ENCODE results near the gene CCR1. TPM values are rescaled to one million over a fixed set of nuclear protein-coding genes. Genes with fewer than 3 reads are reported as not detected.

The CCR1 gene
- total RNA-seq, 1 donor from 2014 or later, result not detected

- no peak for FAIRE-seq
Measured at GRCh38 chr3:46218196-46218709, 10.1 kb upstream of the CCR1 start.

DNA sequence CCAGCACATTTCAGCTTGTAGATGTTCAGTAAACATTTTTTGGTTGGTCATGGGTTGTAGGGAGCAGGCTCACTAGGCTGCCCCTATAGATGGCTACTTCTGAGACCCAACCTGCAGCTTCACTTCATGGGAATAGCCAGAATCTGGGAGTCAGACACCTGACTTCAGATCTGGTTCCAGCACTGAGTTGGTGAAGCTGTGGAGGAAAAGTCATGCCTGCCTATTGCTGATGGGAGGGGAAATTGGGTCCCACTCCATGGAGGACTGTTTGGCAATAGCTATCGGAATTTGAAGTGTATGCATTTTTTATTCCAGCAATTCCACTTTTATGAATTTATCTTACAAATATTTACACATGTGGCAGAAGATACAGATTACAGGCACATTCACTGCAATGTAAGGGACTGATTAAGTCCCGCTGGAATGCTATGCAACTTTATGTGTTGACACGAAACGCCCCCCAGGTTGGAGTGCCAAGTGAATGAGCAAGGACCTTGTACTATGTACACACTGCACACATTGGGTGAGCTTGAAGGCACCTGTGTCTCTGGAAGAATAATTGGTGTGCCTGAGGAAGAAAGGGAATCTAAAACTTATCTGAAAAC lies 7.8 kb upstream of the CCR1 start:
- DNase-seq (ENCODE audit: low read depth) (peak; percentile 71), FAIRE-seq (no peak)
- TF ChIP-seq, protein P1, sequence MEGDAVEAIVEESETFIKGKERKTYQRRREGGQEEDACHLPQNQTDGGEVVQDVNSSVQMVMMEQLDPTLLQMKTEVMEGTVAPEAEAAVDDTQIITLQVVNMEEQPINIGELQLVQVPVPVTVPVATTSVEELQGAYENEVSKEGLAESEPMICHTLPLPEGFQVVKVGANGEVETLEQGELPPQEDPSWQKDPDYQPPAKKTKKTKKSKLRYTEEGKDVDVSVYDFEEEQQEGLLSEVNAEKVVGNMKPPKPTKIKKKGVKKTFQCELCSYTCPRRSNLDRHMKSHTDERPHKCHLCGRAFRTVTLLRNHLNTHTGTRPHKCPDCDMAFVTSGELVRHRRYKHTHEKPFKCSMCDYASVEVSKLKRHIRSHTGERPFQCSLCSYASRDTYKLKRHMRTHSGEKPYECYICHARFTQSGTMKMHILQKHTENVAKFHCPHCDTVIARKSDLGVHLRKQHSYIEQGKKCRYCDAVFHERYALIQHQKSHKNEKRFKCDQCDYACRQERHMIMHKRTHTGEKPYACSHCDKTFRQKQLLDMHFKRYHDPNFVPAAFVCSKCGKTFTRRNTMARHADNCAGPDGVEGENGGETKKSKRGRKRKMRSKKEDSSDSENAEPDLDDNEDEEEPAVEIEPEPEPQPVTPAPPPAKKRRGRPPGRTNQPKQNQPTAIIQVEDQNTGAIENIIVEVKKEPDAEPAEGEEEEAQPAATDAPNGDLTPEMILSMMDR (IDR thresholded peaks at IDR 0.05; ENCODE audit: insufficient read depth, low read length, severe bottlenecking), result no peak
- Histone ChIP-seq H3K4me3 (ENCODE audit: low read depth, low read length) (no peak overlapping the region), H3K27me3 (ENCODE audit: control insufficient read depth, insufficient read depth, low read length) (peaks cover 7% of the 10 kb centered on the region), H3K36me3 (ENCODE audit: control insufficient read depth, insufficient read depth, low read length) (no peaks in the 10 kb centered on the region)

More at GRCh38 chr3:46218196-46218709, 10.1 kb upstream of the CCR1 start:
- no peak overlapping the region for H3K4me3 ChIP-seq (ENCODE audit: low read depth, low read length)
- no peaks in the 10 kb centered on the region for H3K36me3 ChIP-seq (ENCODE audit: control insufficient read depth, insufficient read depth, low read length)
- H3K27me3 ChIP-seq (ENCODE audit: control insufficient read depth, insufficient read depth, low read length), result peaks cover 4% of the 10 kb centered on the region
- no peak for DNase-seq (ENCODE audit: low read depth)
- TF ChIP-seq, protein P1 (IDR thresholded peaks at IDR 0.05; ENCODE audit: insufficient read depth, low read length, severe bottlenecking), result no peak

- peaks cover 7% of the 10 kb centered on the region for H3K27me3 ChIP-seq (ENCODE audit: control insufficient read depth, insufficient read depth, low read length)
Measured at GRCh38 chr3:46214751-46215352, 6.7 kb upstream of the CCR1 start.

GRCh38 chr3:46213201-46213600 lies 5.1 kb upstream of the CCR1 start:
- no peaks in the 10 kb centered on the region for H3K36me3 ChIP-seq (ENCODE audit: control insufficient read depth, insufficient read depth, low read length)
- no peak overlapping the region for H3K4me3 ChIP-seq (ENCODE audit: low read depth, low read length)
- FAIRE-seq (no peak), DNase-seq (ENCODE audit: low read depth) (no peak)
- peaks cover 7% of the 10 kb centered on the region for H3K27me3 ChIP-seq (ENCODE audit: control insufficient read depth, insufficient read depth, low read length)
- TF ChIP-seq, protein P1 (IDR thresholded peaks at IDR 0.05; ENCODE audit: insufficient read depth, low read length, severe bottlenecking), result no peak

More at GRCh38 chr3:46214751-46215352, 6.7 kb upstream of the CCR1 start:
- TF ChIP-seq, protein P1 (IDR thresholded peaks at IDR 0.05; ENCODE audit: insufficient read depth, low read length, severe bottlenecking), result peak; percentile 53
- DNase-seq (ENCODE audit: low read depth) (no peak), FAIRE-seq (peak; percentile 86)
- no peak overlapping the region for H3K4me3 ChIP-seq (ENCODE audit: low read depth, low read length)
- H3K36me3 ChIP-seq (ENCODE audit: control insufficient read depth, insufficient read depth, low read length), result no peaks in the 10 kb centered on the region

GRCh38 chr3:46212101-46212500 lies 4.0 kb upstream of the CCR1 start:
- TF ChIP-seq, protein P1 (IDR thresholded peaks at IDR 0.05; ENCODE audit: insufficient read depth, low read length, severe bottlenecking), result no peak
- H3K36me3 ChIP-seq (ENCODE audit: control insufficient read depth, insufficient read depth, low read length), result no peaks in the 10 kb centered on the region
- FAIRE-seq (no peak), DNase-seq (ENCODE audit: low read depth) (no peak)
- H3K27me3 ChIP-seq (ENCODE audit: control insufficient read depth, insufficient read depth, low read length), result peaks cover 7% of the 10 kb centered on the region
- H3K4me3 ChIP-seq (ENCODE audit: low read depth, low read length), result no peak overlapping the region

Data from bronchial epithelial cell (primary cell).